Lung (tissue), 12 donors: ENCODE data around the gene RAP1GDS1. TPM values are rescaled to one million over a fixed set of nuclear protein-coding genes. Genes with fewer than 3 reads are reported as not detected.

ENCODE experiments used
- ATAC-seq: fragments of 200-7000 bp; cut with Tn5 transposase; one replicate; pipeline ENCODE4 v1.9.1; 2020; ENCODE audit warnings: moderate number of reproducible peaks; ENCODE audit not compliant: insufficient read depth, low FRiP score
- DNase-seq, 3 donors: peaks; one replicate each; pipeline ENCODE4 v3.0.0-alpha.2; 2013 to 2017
- H3K27ac ChIP-seq, 2 donors: one replicate each; pipeline ENCODE4 v1.5.1; 2013; ENCODE audit warnings: mild to moderate bottlenecking in 2 of 2, moderate library complexity in 2 of 2, control low read depth in 1 of 2, inconsistent platforms in 1 of 2, low read depth in 1 of 2, low read length in 1 of 2
- H3K27me3 ChIP-seq, 3 donors: one replicate each; pipeline ENCODE4 v1.5.1; 2013; ENCODE audit warnings: low read length in 2 of 3; ENCODE audit not compliant: control insufficient read depth in 3 of 3, insufficient read depth in 3 of 3
- H3K36me3 ChIP-seq, 4 donors: one replicate each; pipeline ENCODE4 v1.5.1; 2013; ENCODE audit warnings: low read length in 4 of 4, mild to moderate bottlenecking in 1 of 4, moderate library complexity in 1 of 4; ENCODE audit not compliant: control insufficient read depth in 4 of 4, insufficient read depth in 4 of 4
- H3K4me1 ChIP-seq, 5 donors: one replicate each; pipeline ENCODE4 v1.5.1; 2013; ENCODE audit warnings: low read length in 5 of 5, mild to moderate bottlenecking in 2 of 5, moderate library complexity in 1 of 5; ENCODE audit not compliant: control insufficient read depth in 5 of 5, insufficient read depth in 5 of 5
- H3K4me3 ChIP-seq: one replicate; pipeline ENCODE4 v1.5.1; 2013; ENCODE audit warnings: mild to moderate bottlenecking, control low read depth, moderate library complexity
- H3K9ac ChIP-seq, 2 donors: one replicate each; pipeline ENCODE4 v1.5.1; 2013; ENCODE audit warnings: low read length in 2 of 2, control low read depth in 1 of 2; ENCODE audit not compliant: insufficient read depth in 1 of 2
- H3K9me3 ChIP-seq, 4 donors: one replicate each; pipeline ENCODE4 v1.5.1; 2013; ENCODE audit warnings: low read length in 3 of 4, mild to moderate bottlenecking in 1 of 4, moderate library complexity in 1 of 4; ENCODE audit not compliant: control insufficient read depth in 4 of 4, insufficient read depth in 3 of 4
- WGBS, 2 donors: extraction: QIAGEN DNeasy Blood & Tissue Kit; methylation state at CpG; one replicate each; pipeline ENCODE4 v1.1.7; 2013; 5-methylcytosine and 5-hydroxymethylcytosine counted together
- polyA plus RNA-seq, 2 donors: library from polyadenylated mRNA; stranded (reverse); fragments of 200-250 nt; gene quantifications; one replicate each; pipeline ENCODE4 v1.2.1, GENCODE V29; 2013
- total RNA-seq, 2 donors: library from RNA; depleted of rRNA in 1 of 2; stranded (reverse); fragments of >200 nt in 1 of 2; gene quantifications; one replicate each; pipeline ENCODE4 v1.2.1, GENCODE V29; 2014 to 2021
- TF ChIP-seq, protein P1 (sequence below): IDR thresholded peaks from 2 replicates; pipeline ENCODE4 v1.5.1; 2012; ENCODE audit warnings: mild to moderate bottlenecking; ENCODE audit errors: control extremely low read depth, extremely low read depth
- donor health status: control.
- donor health status: control.
- donor health status: Bipolar disorder and iron deficiency.
- donor health status: healthy.
- donor health status: DM: yes; HTN: yes; CAD: no.

Gene RAP1GDS1
- total and polyA plus RNA-seq, 4 donors, result 12.3 to 41.6 (median 26.5) TPM

DNA sequence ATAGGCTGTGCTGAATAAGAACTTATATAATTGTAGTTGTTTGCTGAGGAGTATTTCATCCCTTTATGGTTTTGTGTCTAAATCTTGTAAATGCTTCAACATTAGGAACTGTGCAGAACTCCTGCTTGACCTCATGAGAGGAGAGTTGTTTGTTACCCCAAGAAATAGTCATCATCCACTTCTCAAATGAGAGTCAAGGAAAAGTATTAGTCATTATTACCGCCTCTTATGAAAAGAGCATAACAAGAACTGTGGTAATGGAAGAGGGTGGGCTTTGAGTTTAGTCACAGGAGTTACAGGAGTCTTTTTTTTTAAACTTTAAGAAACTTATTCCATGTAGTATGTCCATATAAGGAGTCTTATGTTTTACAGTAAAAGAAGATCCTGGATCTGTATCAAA is 132.9 kb downstream of the RAP1GDS1 start:
- H3K4me3 ChIP-seq, result no peak overlapping the region
- ATAC-seq, result no peak
- no peak overlapping the region for H3K27ac ChIP-seq
- no peaks in the 10 kb centered on the region for H3K4me1 ChIP-seq
- TF ChIP-seq, protein P1, sequence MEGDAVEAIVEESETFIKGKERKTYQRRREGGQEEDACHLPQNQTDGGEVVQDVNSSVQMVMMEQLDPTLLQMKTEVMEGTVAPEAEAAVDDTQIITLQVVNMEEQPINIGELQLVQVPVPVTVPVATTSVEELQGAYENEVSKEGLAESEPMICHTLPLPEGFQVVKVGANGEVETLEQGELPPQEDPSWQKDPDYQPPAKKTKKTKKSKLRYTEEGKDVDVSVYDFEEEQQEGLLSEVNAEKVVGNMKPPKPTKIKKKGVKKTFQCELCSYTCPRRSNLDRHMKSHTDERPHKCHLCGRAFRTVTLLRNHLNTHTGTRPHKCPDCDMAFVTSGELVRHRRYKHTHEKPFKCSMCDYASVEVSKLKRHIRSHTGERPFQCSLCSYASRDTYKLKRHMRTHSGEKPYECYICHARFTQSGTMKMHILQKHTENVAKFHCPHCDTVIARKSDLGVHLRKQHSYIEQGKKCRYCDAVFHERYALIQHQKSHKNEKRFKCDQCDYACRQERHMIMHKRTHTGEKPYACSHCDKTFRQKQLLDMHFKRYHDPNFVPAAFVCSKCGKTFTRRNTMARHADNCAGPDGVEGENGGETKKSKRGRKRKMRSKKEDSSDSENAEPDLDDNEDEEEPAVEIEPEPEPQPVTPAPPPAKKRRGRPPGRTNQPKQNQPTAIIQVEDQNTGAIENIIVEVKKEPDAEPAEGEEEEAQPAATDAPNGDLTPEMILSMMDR, result no peak
- H3K27me3 ChIP-seq, result no peaks in the 10 kb centered on the region
- H3K9me3 ChIP-seq, result no peaks in the 10 kb centered on the region
- no peak for DNase-seq
- H3K9ac ChIP-seq, result no peak overlapping the region
- WGBS, 2 donors, result 90 to 97% methylated on average over 1 of the region's 1 CpG
- peaks cover 0 to 11% (median 5%) of the 10 kb centered on the region in 4 donors for H3K36me3 ChIP-seq

DNA sequence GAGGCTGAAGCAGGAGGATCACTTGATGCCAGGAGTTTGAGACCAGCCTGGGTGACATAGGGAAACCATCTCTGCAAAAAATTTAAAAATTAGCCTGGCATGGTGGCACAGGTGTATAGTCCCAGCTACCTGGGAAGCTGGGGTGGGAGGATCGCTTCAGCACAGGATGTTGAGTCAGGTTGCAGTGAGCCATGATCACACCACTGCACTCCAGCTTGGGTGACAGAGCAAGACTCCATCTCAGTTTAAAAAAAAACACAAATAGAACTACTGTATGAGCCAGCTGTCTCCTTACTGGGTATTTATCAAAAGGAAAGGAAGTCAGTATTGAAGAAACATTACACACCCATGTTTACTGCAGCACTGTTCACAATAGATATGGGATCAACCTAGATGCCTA is 138.7 kb downstream of the RAP1GDS1 start:
- peaks cover 0 to 11% (median 3%) of the 10 kb centered on the region in 4 donors for H3K36me3 ChIP-seq
- H3K27me3 ChIP-seq, result no peaks in the 10 kb centered on the region
- H3K27ac ChIP-seq, result no peak overlapping the region
- no peaks in the 10 kb centered on the region for H3K4me1 ChIP-seq
- no peak overlapping the region for H3K9ac ChIP-seq
- no peaks in the 10 kb centered on the region for H3K9me3 ChIP-seq
- DNase-seq (no peak), ATAC-seq (no peak)
- TF ChIP-seq, protein P1, result no peak
- H3K4me3 ChIP-seq, result no peak overlapping the region
- WGBS, 2 donors, result 100% methylated on average over 1 of the region's 1 CpG

DNA sequence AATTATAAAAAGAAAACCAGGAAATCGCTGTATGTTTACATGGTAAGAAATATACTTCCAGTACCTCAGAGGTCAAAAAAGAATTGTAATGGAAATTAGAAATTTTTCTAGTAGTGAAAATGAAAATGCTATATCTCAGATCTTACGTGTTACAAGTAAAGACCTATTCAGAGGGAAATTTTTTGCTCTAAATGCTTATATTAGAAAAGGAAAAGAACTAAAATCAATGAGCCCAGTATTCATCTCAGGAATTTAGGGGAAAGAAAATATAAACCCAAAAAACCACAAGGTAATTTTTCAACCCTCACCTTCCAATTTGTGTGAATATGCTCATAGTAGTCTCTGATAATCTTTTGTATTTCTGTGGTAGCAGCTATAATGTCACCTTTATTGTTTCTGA is 145.6 kb downstream of the RAP1GDS1 start:
- no peak overlapping the region for H3K4me3 ChIP-seq
- no peaks in the 10 kb centered on the region for H3K9me3 ChIP-seq
- ATAC-seq (no peak), DNase-seq (no peak)
- H3K36me3 ChIP-seq, result peaks cover 0 to 7% (median 0%) of the 10 kb centered on the region in 4 donors
- no peaks in the 10 kb centered on the region for H3K27me3 ChIP-seq
- H3K4me1 ChIP-seq, result no peaks in the 10 kb centered on the region
- no peak overlapping the region for H3K27ac ChIP-seq
- TF ChIP-seq, protein P1, result no peak
- no peak overlapping the region for H3K9ac ChIP-seq
- WGBS, 2 donors, result 87 to 91% methylated on average over 2 of the region's 2 CpGs

DNA sequence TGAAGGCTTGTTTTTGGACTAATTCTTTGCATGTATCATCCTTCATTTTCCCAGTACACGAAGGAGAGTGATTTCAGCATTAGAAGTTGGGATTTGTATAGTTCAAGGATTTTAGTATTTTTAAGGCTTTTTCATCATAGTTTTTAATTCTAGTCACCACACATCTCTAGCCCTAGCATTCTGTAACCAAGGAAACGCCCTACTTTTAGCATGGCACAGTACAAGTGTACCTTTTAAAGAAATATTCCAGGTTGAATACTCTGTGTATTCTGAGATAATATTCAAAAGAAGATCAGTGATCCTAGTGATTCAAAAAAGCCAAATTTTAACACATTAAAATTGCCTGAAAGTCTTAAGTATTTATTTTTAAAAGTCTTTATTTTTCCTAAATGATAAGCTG is 150.5 kb downstream of the RAP1GDS1 start:
- peaks cover 0 to 10% (median 3%) of the 10 kb centered on the region in 4 donors for H3K36me3 ChIP-seq
- no peaks in the 10 kb centered on the region for H3K27me3 ChIP-seq
- H3K4me3 ChIP-seq, result no peak overlapping the region
- no peaks in the 10 kb centered on the region for H3K4me1 ChIP-seq
- no peak overlapping the region for H3K9ac ChIP-seq
- TF ChIP-seq, protein P1, result no peak
- H3K9me3 ChIP-seq, result peaks cover 0 to 4% (median under 1%) of the 10 kb centered on the region in 4 donors
- DNase-seq, result no peak
- no peak overlapping the region for H3K27ac ChIP-seq
- ATAC-seq, result no peak
- 93 to 96% methylated on average over 2 of the region's 2 CpGs for WGBS, 2 donors
